ENCODE measurements around the gene MYBPC2.
A peak's percentile ranks its signal among the peaks of the same experiment; 100 is the strongest.

Gene MYBPC2

GRCh38 chr19:50477751-50478515, 45.2 kb downstream of the MYBPC2 start:
- Histone ChIP-seq H3K9me2 (replicated peaks; ENCODE audit: insufficient read depth, low read length) (no peaks in the 10 kb centered on the region), H3K4me3 (ENCODE audit: insufficient read depth, low read length, poor library complexity, severe bottlenecking) (no peak overlapping the region), H3K27ac (ENCODE audit: low read depth, low read length) (no peak overlapping the region), H3K9me3 (ENCODE audit: insufficient read depth, low read length) (peaks cover 12% of the 10 kb centered on the region; the same call in 1 of the 2 replicates), H2AFZ (ENCODE audit: low read depth, low read length, severe bottlenecking) (no peak overlapping the region), H3K9ac (ENCODE audit: low read length) (no peak overlapping the region), H3K79me2 (ENCODE audit: insufficient read depth, low read length) (peaks cover 21% of the 10 kb centered on the region), H4K20me1 (ENCODE audit: low read depth, low read length) (no peaks in the 10 kb centered on the region), H3K4me2 (ENCODE audit: low read depth, low read length, poor library complexity, severe bottlenecking) (peak overlapping the region; percentile 60), H3K36me3 (ENCODE audit: low read length) (peaks cover 8% of the 10 kb centered on the region; the same call in 1 of the 2 replicates), H3K27me3 (ENCODE audit: low read length) (no peaks in the 10 kb centered on the region), H3F3A (ENCODE audit: insufficient read depth) (no peaks in the 10 kb centered on the region)
- TF ChIP-seq CTCF (IDR thresholded peaks at IDR 0.05; ENCODE audit: insufficient read depth, low read length, poor library complexity, severe bottlenecking) = no peak
- TF ChIP-seq EZH2phosphoT487 (conservative IDR thresholded peaks at IDR 0.05; ENCODE audit: low read length) = no peak

GRCh38 chr19:50478901-50479715, 46.4 kb downstream of the MYBPC2 start:
- H2AFZ ChIP-seq (ENCODE audit: low read depth, low read length, severe bottlenecking) = no peak overlapping the region
- H3K9ac ChIP-seq (ENCODE audit: low read length) = no peak overlapping the region
- H3K27ac ChIP-seq (ENCODE audit: low read depth, low read length) = no peak overlapping the region
- no peaks in the 10 kb centered on the region for H3K9me2 ChIP-seq (replicated peaks; ENCODE audit: insufficient read depth, low read length)
- no peaks in the 10 kb centered on the region for H3F3A ChIP-seq (ENCODE audit: insufficient read depth)
- H3K36me3 ChIP-seq (ENCODE audit: low read length) = peaks cover 8% of the 10 kb centered on the region; the same call in 1 of the 2 replicates
- no peaks in the 10 kb centered on the region for H4K20me1 ChIP-seq (ENCODE audit: low read depth, low read length)
- H3K4me3 ChIP-seq (ENCODE audit: insufficient read depth, low read length, poor library complexity, severe bottlenecking) = no peak overlapping the region
- TF ChIP-seq CTCF (IDR thresholded peaks at IDR 0.05; ENCODE audit: insufficient read depth, low read length, poor library complexity, severe bottlenecking) = no peak
- no peak for TF ChIP-seq EZH2phosphoT487 (conservative IDR thresholded peaks at IDR 0.05; ENCODE audit: low read length)
- no peaks in the 10 kb centered on the region for H3K27me3 ChIP-seq (ENCODE audit: low read length)
- peaks cover 21% of the 10 kb centered on the region for H3K79me2 ChIP-seq (ENCODE audit: insufficient read depth, low read length)
- no peak overlapping the region for H3K4me2 ChIP-seq (ENCODE audit: low read depth, low read length, poor library complexity, severe bottlenecking)
- H3K9me3 ChIP-seq (ENCODE audit: insufficient read depth, low read length) = peaks cover 12% of the 10 kb centered on the region; the same call in 1 of the 2 replicates

GRCh38 chr19:50479761-50480251, 47.1 kb downstream of the MYBPC2 start:
- no peak overlapping the region for H2AFZ ChIP-seq (ENCODE audit: low read depth, low read length, severe bottlenecking)
- no peak overlapping the region for H3K27ac ChIP-seq (ENCODE audit: low read depth, low read length)
- H3K9me3 ChIP-seq (ENCODE audit: insufficient read depth, low read length) = peaks cover 12% of the 10 kb centered on the region; the same call in 1 of the 2 replicates
- no peak overlapping the region for H3K4me2 ChIP-seq (ENCODE audit: low read depth, low read length, poor library complexity, severe bottlenecking)
- no peaks in the 10 kb centered on the region for H3K9me2 ChIP-seq (replicated peaks; ENCODE audit: insufficient read depth, low read length)
- TF ChIP-seq EZH2phosphoT487 (conservative IDR thresholded peaks at IDR 0.05; ENCODE audit: low read length) (no peak), CTCF (IDR thresholded peaks at IDR 0.05; ENCODE audit: insufficient read depth, low read length, poor library complexity, severe bottlenecking) (no peak)
- peaks cover 21% of the 10 kb centered on the region for H3K79me2 ChIP-seq (ENCODE audit: insufficient read depth, low read length)
- peaks cover 8% of the 10 kb centered on the region; the same call in 1 of the 2 replicates for H3K36me3 ChIP-seq (ENCODE audit: low read length)
- no peaks in the 10 kb centered on the region for H3K27me3 ChIP-seq (ENCODE audit: low read length)
- H4K20me1 ChIP-seq (ENCODE audit: low read depth, low read length) = no peaks in the 10 kb centered on the region
- no peak overlapping the region for H3K4me3 ChIP-seq (ENCODE audit: insufficient read depth, low read length, poor library complexity, severe bottlenecking)
- no peak overlapping the region for H3K9ac ChIP-seq (ENCODE audit: low read length)
- no peaks in the 10 kb centered on the region for H3F3A ChIP-seq (ENCODE audit: insufficient read depth)
